Heart right ventricle (tissue), 16 donors: ENCODE measurements around the gene PAX2. TPM values are rescaled to one million over a fixed set of nuclear protein-coding genes. Genes with fewer than 3 reads are reported as not detected.

Source experiments
- ATAC-seq, 8 donors: fragments of 200-7000 bp; cut with Tn5 transposase; one replicate each; pipeline ENCODE4 v1.9.1; 2020; ENCODE audit warnings: mild to moderate bottlenecking in 8 of 8, moderate library complexity in 8 of 8, moderate number of reproducible peaks in 1 of 8
- DNase-seq, 2 donors: peaks; one replicate each; pipeline ENCODE4 v3.0.0-alpha.2; 2020
- H3K27ac ChIP-seq, 10 donors: fragments of 200-600 bp; sonication (generic) in 2 of 10; one replicate each; pipeline versions ENCODE4 v1.5.0 to v1.8.0; 2020 to 2022; ENCODE audit warnings: mild to moderate bottlenecking in 3 of 10
- H3K27me3 ChIP-seq, 7 donors: fragments of 200-600 bp; one replicate each; pipeline ENCODE4 v1.8.0; 2021 to 2022; ENCODE audit warnings: mild to moderate bottlenecking in 2 of 7
- H3K36me3 ChIP-seq, 9 donors: fragments of 200-600 bp; sonication (generic) in 1 of 9; one replicate each; pipeline versions ENCODE4 v1.5.0 to v1.8.0; 2020 to 2022; ENCODE audit warnings: mild to moderate bottlenecking in 2 of 9
- H3K4me1 ChIP-seq, 9 donors: fragments of 200-600 bp; sonication (generic) in 1 of 9; one replicate each; pipeline versions ENCODE4 v1.5.0 to v1.8.0; 2020 to 2022; ENCODE audit warnings: mild to moderate bottlenecking in 4 of 9
- H3K4me3 ChIP-seq, 10 donors: fragments of 200-600 bp; sonication (generic) in 2 of 10; one replicate each; pipeline versions ENCODE4 v1.5.0 to v1.8.0; 2020 to 2022; ENCODE audit warnings: mild to moderate bottlenecking in 7 of 10, moderate library complexity in 2 of 10
- H3K9me3 ChIP-seq, 11 donors: fragments of 200-600 bp in 10 of 11; sonication (generic) in 2 of 11; one replicate each; pipeline versions ENCODE4 v1.5.0 to v1.8.0; 2013 to 2022; ENCODE audit warnings: mild to moderate bottlenecking in 2 of 11, control low read depth in 1 of 11, moderate library complexity in 1 of 11
- WGBS, 2 donors: extraction: QIAGEN DNeasy Blood & Tissue Kit; methylation state at CpG; one replicate each; pipeline ENCODE4 v1.1.7; 2013; ENCODE audit warnings: inconsistent platforms in 1 of 2; 5-methylcytosine and 5-hydroxymethylcytosine counted together
- intact Hi-C, 10 donors: fragments of 100-400 bp; cut with DNase I; formaldehyde crosslinking; loops; one replicate each; pipeline versions ENCODE4 v1.11.1 to v1.14.2; 2022
- polyA plus RNA-seq, 2 donors: library from polyadenylated mRNA; stranded (reverse); fragments of 200-250 nt; gene quantifications; one replicate each; pipeline ENCODE4 v1.2.3, GENCODE V29; 2013
- total RNA-seq, 10 donors: library from RNA; stranded (reverse); fragmentation: NEBNext Ultra II Directional in 3 of 10; extraction: Animal tissue kit (Norgen Biotek cat#: 25700) in 3 of 10; gene quantifications; one replicate each; pipeline versions ENCODE4 v1.2.1 to v1.2.4, GENCODE V29; 2021 to 2023
- TF ChIP-seq, protein P1 (sequence below), 9 donors: fragments of 200-600 bp; sonication (generic) in 2 of 9; IDR thresholded peaks; one replicate each; pipeline versions ENCODE4 v1.5.0 to v1.8.0; 2021 to 2022; ENCODE audit warnings: antibody characterized with exemption in 9 of 9, mild to moderate bottlenecking in 5 of 9, moderate library complexity in 1 of 9
- donor health status: Arrhythmogenic right ventricular cardiomyopathy.
- donor health status: ischemic (EF 13 %, LVEDD 7.1; RV severe dilation, severe dysfunction).
- donor health status: healthy with polysubstance abuse.
- donor health status: DM: no; HTN: yes; CAD: no.
- donor health status: DM: no; HTN: no; CAD: no.
- donor health status: ischemic (EF 25% LVEDD 6.9; RV normal size, moderate dysfunction).
- donor health status: ischemic (EF 25% LVEDD 5.7; RV mildly dilated, moderate dysfunction).
- donor health status: healthy.
- donor health status: DM: yes; HTN: yes; CAD: no.
- donor health status: Ischemic cardiomyopathy.
- donor health status: ischemic (EF 35%, LVEDD 5.7; RV mildly dilated, moderate dysfunction).
- donor health status: nonischemic (EF 11% LVEDD 7.7; RV severe dilation, severe dysfunction).
- donor health status: DM: yes; HTN: yes; CAD: no.
- donor health status: PGD.
- donor health status: ischemic (EF 29% LVEDD 5.4; RV normal size, mild dysfunction).
- donor health status: nonischemic (EF 23%, LVEDD 6.1; RV moderate dilation, normal function).

The PAX2 gene
- total and polyA plus RNA-seq, 12 donors = not detected

DNA sequence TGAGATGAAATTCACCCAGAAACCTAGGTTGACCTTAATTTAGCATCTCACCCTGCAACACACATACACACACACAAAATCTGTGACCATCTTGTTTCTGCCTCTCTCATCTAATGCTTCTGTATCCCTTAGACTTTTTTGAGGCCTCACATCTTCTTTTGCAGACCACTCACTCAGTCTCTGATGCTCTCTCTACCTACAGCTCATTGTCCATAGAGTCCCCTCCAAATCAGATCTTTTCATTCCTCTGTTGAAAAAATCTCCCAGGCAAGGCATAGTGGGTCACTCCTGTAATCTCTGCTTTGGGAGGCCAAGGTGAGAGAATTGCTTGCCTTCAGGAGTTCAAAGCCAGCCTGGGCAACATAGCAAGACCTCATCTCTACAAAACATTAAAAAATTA is 17.6 kb upstream of the PAX2 start:
- H3K36me3 ChIP-seq = no peaks in the 10 kb centered on the region
- intact Hi-C loops = no loop called here
- H3K27me3 ChIP-seq = peaks cover 22 to 100% (median 100%) of the 10 kb centered on the region in 7 donors
- ATAC-seq (no peak), DNase-seq (no peak)
- no peak overlapping the region for H3K4me3 ChIP-seq
- no peaks in the 10 kb centered on the region for H3K9me3 ChIP-seq
- TF ChIP-seq, protein P1, sequence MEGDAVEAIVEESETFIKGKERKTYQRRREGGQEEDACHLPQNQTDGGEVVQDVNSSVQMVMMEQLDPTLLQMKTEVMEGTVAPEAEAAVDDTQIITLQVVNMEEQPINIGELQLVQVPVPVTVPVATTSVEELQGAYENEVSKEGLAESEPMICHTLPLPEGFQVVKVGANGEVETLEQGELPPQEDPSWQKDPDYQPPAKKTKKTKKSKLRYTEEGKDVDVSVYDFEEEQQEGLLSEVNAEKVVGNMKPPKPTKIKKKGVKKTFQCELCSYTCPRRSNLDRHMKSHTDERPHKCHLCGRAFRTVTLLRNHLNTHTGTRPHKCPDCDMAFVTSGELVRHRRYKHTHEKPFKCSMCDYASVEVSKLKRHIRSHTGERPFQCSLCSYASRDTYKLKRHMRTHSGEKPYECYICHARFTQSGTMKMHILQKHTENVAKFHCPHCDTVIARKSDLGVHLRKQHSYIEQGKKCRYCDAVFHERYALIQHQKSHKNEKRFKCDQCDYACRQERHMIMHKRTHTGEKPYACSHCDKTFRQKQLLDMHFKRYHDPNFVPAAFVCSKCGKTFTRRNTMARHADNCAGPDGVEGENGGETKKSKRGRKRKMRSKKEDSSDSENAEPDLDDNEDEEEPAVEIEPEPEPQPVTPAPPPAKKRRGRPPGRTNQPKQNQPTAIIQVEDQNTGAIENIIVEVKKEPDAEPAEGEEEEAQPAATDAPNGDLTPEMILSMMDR (IDR thresholded peaks at IDR 0.05) = no peak
- H3K4me1 ChIP-seq = peaks cover 3 to 29% (median 20%) of the 10 kb centered on the region in 9 donors
- H3K27ac ChIP-seq = no peak overlapping the region

DNA sequence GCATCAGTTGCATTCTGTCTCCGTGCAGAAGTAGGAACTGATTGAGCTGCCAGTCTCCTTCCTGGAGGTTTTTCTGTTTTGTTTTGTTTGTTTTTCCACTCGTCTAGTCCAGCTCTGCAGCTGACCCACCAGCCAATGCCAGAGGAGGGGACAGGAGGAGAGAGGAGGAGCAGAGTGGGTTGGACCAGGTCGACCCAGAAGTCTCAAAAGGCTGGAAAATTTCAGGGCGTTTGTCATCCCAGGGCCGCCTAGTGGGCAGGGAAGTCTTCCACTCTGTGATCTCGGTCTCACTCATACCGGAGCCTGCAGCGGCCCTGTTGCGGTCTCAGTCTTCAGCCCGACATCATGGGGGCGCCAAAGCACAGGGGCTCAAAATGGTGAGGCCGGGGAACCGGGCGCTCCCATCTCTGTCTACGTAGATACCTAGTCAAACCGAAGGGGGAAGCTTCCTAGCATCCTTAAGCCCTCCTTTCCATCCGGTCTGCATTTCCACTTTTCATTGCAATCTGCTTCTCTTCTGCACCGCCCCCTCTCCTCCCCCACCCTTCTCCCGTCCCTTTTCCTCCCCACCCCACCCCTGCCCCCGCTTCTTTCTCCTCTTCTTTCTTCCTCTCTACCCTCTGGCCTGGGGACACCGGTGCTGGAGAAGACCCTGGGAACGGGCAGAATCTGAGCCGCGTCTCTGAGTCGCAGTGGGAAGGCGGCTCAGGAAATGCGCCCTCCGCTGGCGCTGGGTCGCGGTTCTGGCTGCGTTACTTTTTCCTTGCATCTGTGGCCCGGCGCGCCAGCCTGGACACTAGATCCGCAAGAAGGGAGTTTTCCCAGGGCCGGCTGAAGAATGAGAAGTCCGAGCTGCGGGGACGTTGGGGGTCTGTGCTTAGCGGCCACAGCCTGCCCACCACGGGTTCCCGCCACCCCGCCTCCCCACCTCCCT is 16.2 kb upstream of the PAX2 start:
- Histone ChIP-seq H3K9me3 (no peaks in the 10 kb centered on the region), H3K4me1 (peaks cover 3 to 29% (median 20%) of the 10 kb centered on the region in 9 donors), H3K27ac (no peak overlapping the region), H3K36me3 (no peaks in the 10 kb centered on the region), H3K27me3 (peaks cover 25 to 100% (median 100%) of the 10 kb centered on the region in 7 donors), H3K4me3 (peak overlapping the region in 8 of 10 donors; percentile 10 to 42 (median 34))
- intact Hi-C loops = no loop called here
- DNase-seq = no peak
- TF ChIP-seq, protein P1 (IDR thresholded peaks at IDR 0.05) = peak in 3 of 9 donors; percentile 18 to 32 (median 18)
- 1 to 2% methylated on average over 44 of the region's 44 CpGs for WGBS, 2 donors
- ATAC-seq = peak in 2 of 8 donors; percentile 25 to 48

DNA sequence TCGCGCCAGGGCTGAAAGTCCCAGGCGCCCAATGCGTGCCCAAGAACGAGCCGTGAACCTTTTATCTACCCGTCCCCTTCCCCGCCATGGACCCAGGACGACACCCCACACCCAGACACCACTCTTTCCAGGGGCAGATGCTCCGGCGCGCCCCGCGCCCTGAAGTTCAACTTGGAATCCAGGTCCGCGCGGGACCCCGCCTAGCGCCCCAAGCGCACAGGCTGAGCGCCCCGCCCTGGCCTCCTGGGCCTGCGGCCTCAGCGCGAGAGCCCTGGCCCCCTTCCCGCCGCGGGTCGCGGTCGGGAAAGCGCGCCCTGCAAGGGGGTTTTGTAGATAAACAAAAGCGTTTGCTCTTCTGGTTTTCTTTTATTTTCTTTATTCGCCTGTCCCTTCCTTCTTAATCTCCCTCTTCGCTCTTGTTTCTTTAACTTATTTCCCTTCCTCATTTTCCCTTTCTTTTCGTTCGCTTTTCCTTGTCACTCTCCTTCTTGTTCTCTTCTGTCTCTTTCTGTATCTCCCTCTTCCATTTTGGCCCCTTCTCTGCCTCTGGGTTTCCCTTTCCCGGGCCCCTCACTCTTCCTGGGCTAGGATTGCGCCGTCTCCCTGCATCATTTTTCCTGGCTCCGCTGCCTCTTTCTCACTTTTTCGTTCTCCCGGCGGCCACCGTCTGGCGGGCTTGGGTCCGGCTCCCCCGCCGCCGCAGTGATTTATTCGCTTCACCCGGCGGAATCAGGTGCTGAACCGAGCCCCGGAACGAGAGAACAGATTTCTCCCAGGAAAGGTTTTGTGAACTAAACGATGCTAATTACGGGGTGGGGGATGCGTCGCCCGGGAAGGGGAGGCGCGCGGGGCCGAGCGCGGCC is 15.3 kb upstream of the PAX2 start:
- Histone ChIP-seq H3K27me3 (peaks cover 22 to 100% (median 100%) of the 10 kb centered on the region in 7 donors), H3K4me1 (peaks cover 3 to 29% (median 20%) of the 10 kb centered on the region in 9 donors), H3K9me3 (no peaks in the 10 kb centered on the region), H3K27ac (no peak overlapping the region), H3K4me3 (peak overlapping the region in 8 of 10 donors; percentile 10 to 42 (median 34)), H3K36me3 (no peaks in the 10 kb centered on the region)
- TF ChIP-seq, protein P1 (IDR thresholded peaks at IDR 0.05) = no peak
- WGBS, 2 donors = 1 to 2% methylated on average over 68 of the region's 68 CpGs
- ATAC-seq = no peak
- intact Hi-C loops = loop anchor here in 2 of 10 donors (10.0 kb wide), 1 partner anchor 165 kb away; no protein-coding TSS in a partner anchor
- DNase-seq = no peak
